Measurements from ENCODE around the gene BDNF.

DNA sequence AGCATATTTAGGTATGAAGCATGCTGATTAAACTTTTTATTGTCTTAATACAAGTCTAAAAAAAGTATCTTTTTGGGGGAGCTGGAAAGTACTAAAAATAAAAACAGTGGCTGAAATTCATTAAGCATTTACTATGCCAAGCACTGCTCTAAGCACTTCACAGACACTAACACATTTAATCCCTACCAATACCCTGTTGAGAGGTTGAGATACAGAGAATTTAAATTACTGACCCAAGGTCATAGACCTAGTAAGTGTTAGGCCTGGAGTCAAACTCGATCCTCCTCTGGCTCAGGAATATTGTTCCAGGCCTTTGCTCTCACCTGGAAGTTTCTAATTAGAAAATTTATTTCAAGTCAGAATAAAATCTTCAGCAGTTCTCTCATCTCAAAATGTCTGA lies 18.6 kb downstream of the BDNF start:
- TF ChIP-seq, protein P1, sequence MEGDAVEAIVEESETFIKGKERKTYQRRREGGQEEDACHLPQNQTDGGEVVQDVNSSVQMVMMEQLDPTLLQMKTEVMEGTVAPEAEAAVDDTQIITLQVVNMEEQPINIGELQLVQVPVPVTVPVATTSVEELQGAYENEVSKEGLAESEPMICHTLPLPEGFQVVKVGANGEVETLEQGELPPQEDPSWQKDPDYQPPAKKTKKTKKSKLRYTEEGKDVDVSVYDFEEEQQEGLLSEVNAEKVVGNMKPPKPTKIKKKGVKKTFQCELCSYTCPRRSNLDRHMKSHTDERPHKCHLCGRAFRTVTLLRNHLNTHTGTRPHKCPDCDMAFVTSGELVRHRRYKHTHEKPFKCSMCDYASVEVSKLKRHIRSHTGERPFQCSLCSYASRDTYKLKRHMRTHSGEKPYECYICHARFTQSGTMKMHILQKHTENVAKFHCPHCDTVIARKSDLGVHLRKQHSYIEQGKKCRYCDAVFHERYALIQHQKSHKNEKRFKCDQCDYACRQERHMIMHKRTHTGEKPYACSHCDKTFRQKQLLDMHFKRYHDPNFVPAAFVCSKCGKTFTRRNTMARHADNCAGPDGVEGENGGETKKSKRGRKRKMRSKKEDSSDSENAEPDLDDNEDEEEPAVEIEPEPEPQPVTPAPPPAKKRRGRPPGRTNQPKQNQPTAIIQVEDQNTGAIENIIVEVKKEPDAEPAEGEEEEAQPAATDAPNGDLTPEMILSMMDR (IDR thresholded peaks at IDR 0.05) = no peak
- no peak for TF ChIP-seq POLR2AphosphoS5 (IDR thresholded peaks at IDR 0.05)
- TF ChIP-seq POLR2A (IDR thresholded peaks at IDR 0.05) = no peak
- no peak for TF ChIP-seq EP300 (IDR thresholded peaks at IDR 0.05; ENCODE audit: low read depth)
